HG03460 (cell line): ENCODE measurements around the gene DHRS7B.
A peak's percentile ranks its signal among the peaks of the same experiment; 100 is the strongest.
"Not testable (repeated sequence)": the region's sequence is repeated elsewhere in the genome, so short reads cannot be mapped to it uniquely, and the experiment has no call there.

ENCODE experiments used
- ATAC-seq: cut with Tn5 transposase; IDR thresholded peaks from one replicate; pipeline ENCODE4 v1.9.1; 2021; ENCODE audit not compliant: unreplicated experiment

The DHRS7B gene

GRCh38 chr17:21202512-21202911 lies 75.7 kb downstream of the DHRS7B start:
- no peak for ATAC-seq

GRCh38 chr17:21204935-21205334 lies 78.2 kb downstream of the DHRS7B start:
- no peak for ATAC-seq

- no peak for ATAC-seq
Measured at GRCh38 chr17:21208352-21208751, 81.6 kb downstream of the DHRS7B start.

- no peak for ATAC-seq
Measured at GRCh38 chr17:21209511-21210175, 82.9 kb downstream of the DHRS7B start.

- ATAC-seq: no peak
Measured at GRCh38 chr17:21210411-21211076, 83.8 kb downstream of the DHRS7B start.

GRCh38 chr17:21211825-21212479 lies 85.2 kb downstream of the DHRS7B start:
- ATAC-seq: no peak

- ATAC-seq: no peak
Measured at GRCh38 chr17:21212826-21213637, 86.3 kb downstream of the DHRS7B start.

- ATAC-seq: peak; percentile 14
Measured at GRCh38 chr17:21213638-21214014, 86.9 kb downstream of the DHRS7B start.

- ATAC-seq: peak; percentile 83
Measured at GRCh38 chr17:21214015-21214776, 87.4 kb downstream of the DHRS7B start, which contains the start of gene TMEM11. TMEM11 (minus strand) TSS chr17:21214161; CDS start chr17:21214152, 9 bp downstream.

- ATAC-seq: peak; percentile 4
Measured at GRCh38 chr17:21214777-21215541, 88.2 kb downstream of the DHRS7B start.

GRCh38 chr17:21215935-21216334 lies 89.2 kb downstream of the DHRS7B start:
- ATAC-seq: no peak

- no peak for ATAC-seq
Measured at GRCh38 chr17:21217346-21217745, 90.6 kb downstream of the DHRS7B start.

- ATAC-seq: no peak
Measured at GRCh38 chr17:21218101-21218500, 91.3 kb downstream of the DHRS7B start.

- ATAC-seq: no peak
Measured at GRCh38 chr17:21218831-21219380, 92.1 kb downstream of the DHRS7B start.

GRCh38 chr17:21223086-21223485 lies 96.3 kb downstream of the DHRS7B start:
- ATAC-seq: no peak

- not testable (repeated sequence) for ATAC-seq
Measured at GRCh38 chr17:21227277-21227676, 100.5 kb downstream of the DHRS7B start.

- ATAC-seq: no peak
Measured at GRCh38 chr17:21228111-21228510, 101.3 kb downstream of the DHRS7B start.

GRCh38 chr17:21228845-21229244 lies 102.1 kb downstream of the DHRS7B start:
- ATAC-seq: no peak

- no peak for ATAC-seq
Measured at GRCh38 chr17:21231533-21231932, 104.8 kb downstream of the DHRS7B start.
